Stimulated activated CD8-positive, alpha-beta memory T cell treated with anti-CD3 and anti-CD28 coated beads, Interleukin-15, amount 100 ng/mL, for 1 hour (primary cell): Measurements from ENCODE around the gene LBHD2.

ENCODE experiments used
- DNase-seq: peaks from one replicate; pipeline ENCODE4 v3.0.0-alpha.2; 2020; ENCODE audit warnings: low read depth

LBHD2 gene

DNA sequence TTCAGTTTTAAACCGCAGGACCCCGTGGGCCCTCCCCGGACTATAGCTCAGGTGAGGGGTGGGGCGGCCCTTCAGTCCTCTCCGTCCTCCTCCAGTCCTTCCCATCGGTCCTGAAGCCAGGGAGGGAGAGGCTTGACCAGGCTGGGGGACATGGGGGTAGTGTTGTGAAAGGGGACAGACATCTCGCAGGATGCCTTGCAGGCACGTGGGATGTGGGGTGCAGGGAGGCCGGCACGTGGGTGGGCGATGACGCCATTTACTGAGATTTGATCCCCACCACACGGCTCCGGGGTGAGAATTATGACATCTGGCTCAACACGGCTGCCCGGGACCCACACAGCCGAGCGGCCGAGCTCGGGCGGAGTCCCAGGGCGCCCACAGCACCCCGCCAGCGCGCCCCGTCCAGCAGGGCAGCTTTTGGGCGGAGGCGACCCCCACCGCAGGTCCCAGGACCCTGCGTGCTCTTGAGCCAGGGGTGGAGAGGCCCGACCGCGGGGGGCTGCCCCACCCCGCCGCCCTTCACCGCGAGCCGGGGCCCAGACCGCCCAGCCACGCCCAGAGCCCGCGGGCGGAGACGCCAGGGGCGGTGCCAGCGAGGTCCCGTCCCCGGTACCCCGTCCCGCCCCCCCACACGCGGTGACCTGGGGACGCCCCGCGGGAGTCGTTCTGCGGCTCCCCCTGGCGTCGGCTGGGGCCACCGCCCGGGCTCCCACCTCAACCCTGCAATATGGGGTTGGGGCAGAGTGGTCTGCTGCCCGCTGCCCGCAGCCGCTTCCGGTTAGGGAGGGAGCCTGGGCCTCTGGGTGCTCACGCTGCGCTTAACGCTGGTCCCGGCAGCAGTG lies 7.3 kb downstream of the LBHD2 start:
- DNase-seq, result peak; percentile 56

DNA sequence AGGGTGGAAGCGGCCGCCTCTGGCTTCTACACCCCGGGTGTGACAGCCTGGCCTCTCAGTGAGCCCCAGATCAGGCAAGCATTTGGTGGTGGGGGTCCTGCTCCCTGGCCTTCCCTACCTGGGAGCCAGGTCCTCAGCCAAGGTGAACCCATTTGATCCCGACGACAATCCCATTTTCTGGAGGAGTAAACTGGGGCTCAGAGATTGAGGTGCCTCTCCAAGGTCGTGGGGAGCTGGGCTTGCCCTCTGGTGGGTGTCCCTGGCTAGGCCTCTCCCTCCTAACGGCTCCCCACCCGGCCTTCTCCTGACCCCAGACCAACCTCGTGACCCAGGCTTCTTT lies 7.8 kb downstream of the LBHD2 start:
- DNase-seq, result no peak

DNA sequence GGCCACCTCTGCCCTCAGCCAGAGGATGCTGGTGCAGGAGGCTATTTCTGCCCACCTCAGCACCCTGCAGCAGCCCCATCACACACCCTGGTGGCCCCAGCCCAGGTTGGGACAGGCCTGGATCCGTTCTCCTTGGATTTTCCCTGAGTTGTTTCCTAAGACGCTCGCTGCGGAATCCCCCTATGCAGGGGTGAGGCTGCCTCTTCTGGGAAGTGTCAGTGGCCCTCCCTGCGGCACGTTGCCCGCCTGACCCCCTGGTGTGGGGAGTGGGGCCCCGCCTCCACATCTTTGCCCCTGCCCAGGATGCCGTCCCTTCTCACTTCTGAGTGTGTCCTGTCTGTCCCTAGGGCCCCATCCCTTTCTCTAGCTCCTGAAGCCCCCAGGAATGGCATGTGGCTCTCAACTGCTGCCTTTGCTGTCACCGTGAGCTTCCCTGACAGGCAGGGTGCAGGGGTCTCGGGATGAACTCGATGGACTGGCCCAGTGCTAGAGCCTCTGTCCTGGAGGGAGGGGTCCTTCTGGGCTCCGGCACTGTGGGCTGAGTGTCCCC lies 9.9 kb downstream of the LBHD2 start:
- no peak for DNase-seq

DNA sequence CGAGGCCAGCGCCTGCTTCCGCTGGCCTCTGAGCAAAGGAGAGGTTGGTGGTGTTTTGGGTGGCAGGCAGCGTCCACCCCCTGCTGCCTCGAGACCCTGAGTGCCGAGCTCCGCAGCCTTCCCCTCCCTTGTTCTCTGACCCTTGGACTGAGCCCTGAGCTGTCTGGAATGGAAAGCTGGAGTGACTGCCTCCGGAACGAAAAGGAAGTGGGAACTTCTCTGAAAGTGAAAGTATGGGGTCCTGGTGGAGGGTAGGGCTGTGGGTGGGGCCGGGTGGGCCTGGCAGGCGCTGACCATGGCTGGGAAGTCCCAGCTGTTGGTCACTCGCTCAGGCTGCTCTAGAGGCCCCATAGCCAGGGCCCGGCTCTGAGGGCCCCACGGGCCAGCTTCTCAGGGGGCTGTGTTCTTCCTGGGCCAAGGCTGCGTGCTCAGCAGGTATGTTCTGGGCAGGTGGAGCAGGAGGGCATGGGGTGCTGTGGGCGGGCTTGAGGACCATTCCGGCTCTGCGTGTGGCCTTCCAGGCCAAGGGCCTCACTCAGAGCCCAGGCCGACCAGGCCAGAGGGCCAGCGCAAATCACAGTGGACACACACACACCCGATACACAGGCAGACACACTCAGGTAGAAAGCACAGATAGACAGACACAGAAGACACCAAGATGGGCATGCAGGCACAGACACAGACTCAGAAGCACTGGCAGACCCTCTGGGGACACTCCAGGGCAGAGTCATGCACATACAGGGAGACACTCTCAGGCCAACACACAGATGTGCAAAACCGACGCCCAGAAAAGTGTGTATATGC lies 10.6 kb downstream of the LBHD2 start, which contains the start of gene EXOC3L4:
Gene EXOC3L4, plus strand, starts transcription at position 320 of the 804 bp plus-strand sequence. CDS start 5,495 bp downstream, outside the sequence.
- DNase-seq, result no peak

DNA sequence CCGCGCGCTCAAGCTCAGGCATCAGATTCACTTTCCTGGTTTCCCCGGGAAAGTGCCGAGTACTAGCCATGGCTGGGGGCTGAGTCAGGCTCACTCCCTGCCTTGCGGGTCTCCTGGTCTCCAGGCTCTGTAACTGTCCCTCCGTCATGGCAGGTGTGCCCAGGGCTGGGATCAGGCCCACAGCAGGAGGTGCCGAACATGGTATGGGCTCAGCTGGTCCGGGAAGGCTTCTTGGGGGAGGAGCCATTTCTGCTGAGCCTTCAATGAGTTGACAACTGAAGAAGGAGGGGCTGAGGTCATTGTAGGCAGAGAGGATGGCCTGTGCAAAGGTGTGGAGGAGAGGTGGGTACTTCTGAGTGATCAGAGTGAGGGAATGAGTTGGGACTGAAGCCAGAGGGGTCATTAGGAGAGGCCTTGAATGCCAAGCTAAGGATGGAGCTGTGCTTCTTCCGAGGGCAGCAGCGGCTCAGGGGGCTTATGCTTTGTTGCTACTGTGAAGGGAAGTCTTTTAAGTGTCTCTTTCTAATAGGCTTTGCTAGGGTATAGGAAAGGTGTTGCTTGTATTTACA lies 11.3 kb downstream of the LBHD2 start:
- no peak for DNase-seq

DNA sequence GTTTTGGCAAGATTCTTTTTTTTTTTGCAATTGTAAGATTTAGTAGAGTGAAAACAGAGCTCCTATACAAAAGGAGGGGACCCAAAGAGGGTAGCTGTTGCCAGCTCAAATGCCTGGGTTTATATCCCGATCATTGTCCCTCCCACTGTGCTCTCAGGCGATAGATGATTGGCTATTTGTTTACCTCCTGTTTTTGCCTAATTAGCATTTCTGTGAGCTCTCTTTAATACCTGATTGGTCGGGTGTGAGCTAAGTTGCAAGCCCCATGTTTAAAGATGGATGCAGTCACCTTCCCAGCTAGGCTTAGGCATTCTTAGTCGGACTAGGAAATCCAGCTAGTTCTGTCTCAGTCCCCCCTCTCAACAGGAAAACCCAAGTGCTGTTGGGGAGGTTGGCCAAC lies 12.4 kb downstream of the LBHD2 start:
- DNase-seq, result no peak

DNA sequence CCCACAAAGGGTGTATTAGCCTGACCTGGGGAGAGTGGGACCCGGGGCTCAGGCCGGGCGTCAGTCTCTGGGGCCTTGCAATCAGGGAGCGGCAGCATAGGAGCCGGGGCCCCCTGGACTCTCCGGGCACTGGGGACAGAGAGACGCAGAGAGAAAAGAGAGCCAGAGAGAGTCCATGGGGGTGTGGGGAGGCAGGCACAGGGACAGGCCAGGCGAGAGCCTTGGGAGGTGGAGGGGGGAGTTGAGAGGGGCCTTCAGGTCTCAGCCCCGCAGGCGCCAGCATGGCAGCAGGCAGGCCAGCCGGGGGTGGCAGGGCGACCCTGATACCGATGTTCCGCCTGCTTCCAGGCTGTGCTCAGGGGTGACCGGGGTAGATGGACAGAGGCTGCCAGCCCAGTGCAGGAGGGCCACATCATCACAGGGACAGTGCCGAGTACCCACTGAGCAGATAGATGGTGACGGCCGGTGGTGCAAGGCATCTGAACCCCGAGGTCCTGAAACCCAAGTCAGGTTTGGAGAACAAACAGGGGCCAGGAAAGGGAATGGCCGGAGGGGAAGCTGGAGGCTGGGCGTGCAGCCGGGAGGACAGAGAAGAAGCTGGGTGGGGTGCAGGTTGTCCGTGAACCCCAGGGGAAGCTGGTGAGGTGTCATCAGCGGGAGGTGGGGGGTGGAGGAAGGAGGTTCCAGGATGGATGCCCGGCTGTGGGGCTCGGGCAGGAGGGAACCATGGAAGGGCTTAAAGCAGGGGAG lies 13.4 kb downstream of the LBHD2 start:
- DNase-seq, result no peak

DNA sequence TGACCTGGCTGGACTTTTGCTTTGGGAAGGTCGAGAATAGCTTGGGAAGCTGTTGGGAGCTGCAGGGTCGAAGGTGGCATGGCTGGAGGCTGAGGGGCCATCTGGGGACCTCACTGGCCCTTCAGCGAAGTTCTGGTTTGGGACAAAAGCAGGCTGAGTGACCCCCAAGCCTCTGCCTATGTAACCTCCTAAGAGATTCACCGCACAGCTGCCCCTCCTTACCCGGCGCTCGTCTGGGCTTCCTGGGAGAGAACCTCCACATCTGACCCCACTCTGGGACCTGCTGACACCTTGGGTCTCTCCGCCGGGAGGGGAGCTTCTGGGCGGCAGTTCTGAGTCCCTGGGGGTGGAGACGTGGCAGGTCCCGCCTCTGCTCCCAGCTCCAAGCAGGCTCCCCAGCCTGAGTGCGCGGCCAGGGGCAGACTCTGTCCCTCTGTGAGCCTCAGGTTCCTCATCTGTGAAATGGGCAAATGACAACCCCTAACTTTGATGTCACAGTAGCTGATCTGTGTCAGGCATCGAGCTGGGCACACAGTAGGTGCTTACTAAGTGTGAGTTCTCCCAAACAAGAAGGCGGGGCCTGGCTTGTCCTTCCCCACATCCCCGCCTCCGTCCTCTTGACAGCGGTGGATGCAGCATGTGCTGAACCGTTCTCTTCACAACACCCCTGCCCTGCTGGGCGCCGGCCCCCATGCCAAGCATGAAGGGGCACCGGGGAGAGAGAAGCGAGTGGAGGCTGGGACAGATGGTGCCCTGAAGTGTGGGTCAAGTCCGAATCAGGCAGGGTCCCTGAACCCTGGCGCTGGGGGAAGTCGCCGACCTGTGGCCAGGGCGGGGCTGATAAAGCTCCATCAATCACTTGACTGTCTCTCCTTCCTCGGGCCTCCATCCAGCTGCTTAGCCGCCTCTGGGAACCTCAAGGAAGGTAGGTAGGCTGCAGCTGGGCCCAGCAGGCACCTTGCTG lies 14.3 kb downstream of the LBHD2 start:
- DNase-seq, result no peak

DNA sequence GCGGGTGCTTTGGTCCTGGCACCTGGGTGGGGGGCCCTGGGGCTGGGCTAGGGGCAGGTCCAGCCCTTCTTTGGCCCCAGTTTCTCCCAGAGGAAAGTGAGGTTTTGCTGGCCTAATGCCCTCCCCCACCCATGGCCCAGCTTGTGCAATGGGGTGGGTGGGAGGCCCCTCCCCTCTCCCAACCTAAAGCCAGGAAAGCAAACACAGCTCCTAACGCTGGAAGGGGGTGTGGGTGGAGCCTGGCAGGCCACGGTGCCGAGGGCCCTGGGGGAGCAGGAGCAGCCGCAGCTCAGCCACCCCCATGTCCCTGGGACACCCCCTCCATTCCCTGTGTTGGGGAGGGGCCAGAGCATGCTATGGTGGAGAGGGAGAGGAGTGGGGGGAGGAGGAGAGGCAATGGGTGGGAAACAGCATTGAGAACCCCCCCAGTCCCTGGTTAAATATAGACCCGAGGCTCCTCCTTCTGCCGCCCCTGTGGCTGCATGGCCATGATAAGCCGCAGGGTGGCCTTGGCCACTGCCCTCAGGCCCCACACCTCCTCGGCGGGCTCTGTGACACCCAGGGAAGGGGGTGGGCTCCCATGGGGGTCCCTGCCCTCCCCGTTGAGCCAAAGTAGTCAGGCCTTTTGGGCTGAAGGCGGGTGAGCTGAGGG lies 15.2 kb downstream of the LBHD2 start:
- DNase-seq, result no peak

DNA sequence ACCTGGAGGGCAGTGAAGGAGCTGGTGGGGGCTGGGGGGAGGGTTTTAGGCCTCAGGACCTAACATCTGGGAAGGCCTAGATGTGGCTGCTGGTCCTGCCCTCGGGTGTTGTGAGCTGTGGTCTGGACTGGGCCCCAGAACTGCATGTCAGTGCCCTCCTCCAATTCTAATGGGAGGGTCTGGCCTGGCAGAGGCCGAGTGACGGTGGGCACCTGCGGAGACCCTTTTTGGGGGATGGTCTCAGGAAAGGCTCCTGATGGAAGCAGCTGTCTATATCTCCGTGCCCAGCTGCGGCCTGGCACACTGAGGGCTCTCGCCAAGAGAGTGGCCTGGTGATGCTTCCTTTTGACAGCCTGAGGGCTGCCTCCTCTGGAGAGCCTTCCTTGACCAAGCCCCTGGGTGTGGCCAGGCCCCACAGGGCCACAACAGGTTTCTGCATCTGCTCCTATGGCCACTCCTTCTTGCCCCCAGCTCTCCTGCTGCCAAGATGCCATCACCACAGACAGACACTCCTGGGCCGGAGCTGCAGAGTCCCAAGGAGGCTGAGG lies 15.8 kb downstream of the LBHD2 start:
- DNase-seq, result no peak

DNA sequence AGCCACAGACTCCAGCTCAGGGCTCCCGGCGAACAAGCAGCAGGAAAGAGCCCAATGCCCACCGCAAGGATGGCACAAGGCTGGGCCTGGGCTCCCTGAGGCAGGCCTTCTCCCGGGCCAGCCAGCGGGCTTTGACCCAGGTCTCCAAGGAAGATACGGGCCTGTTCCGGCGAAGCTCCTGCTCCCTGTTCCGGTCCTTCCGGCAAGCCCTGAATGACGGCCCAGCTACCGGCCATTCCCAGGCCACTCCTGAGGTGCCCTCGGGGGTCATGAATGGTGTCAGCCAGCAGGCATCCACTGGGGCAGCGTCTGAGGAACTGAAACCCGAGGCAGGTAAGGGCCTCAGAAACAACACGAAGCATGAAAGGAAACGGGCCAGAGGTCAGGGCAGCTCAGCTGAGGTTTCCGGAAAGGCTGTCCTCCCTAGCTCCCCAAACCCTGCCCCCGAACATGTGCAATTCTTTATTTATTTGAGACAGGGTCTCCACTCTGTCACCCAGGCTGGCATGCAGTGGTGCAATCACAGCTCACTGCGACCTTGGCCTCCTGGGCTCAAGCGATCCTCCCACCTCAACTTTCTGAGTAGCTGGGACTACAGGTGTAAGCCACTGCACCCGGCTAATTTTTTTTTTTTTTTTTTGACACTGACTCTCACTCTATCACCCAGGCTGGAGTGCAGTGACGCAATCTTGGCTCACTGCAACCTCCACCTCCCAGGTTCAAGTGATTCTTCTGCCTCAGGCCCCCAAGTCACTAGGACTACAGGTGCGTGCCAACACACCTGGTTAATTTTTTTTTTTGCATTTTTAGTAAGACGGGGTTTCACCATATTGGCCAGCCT lies 16.5 kb downstream of the LBHD2 start:
- DNase-seq, result no peak

DNA sequence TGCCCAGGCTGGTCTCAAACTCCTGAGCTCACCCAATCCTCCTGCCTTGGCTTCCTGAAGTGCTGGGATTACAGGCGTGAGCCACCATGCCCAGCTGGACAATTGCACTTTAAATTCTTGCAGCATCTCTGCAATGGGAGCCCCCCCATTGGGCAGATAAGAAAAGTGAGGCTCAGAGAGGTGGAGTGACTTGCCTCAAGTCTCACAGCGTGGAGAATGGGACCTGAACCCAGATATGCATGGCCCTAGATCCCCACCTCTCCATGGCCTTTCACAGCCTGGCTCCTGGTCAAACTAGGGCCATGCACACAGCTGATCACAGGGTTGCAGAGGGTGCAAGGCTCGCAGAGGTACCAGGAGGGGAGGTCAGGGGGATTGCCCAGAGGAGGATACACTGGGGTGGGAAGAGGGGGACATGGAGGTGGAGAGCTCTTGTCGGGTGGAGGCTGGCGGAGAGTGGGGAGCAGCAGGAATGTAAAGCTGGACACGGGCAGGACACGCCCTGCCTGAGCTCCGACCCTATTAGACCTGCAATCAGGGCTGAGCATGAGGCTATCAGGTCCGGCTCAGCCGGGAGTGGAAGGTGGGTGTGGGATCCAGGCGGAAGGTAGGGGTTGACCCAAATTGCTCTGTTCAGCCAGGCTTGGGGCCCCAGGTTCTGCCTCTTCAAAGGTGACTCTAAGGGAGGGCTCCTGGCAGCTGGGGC lies 17.4 kb downstream of the LBHD2 start:
- DNase-seq, result no peak

DNA sequence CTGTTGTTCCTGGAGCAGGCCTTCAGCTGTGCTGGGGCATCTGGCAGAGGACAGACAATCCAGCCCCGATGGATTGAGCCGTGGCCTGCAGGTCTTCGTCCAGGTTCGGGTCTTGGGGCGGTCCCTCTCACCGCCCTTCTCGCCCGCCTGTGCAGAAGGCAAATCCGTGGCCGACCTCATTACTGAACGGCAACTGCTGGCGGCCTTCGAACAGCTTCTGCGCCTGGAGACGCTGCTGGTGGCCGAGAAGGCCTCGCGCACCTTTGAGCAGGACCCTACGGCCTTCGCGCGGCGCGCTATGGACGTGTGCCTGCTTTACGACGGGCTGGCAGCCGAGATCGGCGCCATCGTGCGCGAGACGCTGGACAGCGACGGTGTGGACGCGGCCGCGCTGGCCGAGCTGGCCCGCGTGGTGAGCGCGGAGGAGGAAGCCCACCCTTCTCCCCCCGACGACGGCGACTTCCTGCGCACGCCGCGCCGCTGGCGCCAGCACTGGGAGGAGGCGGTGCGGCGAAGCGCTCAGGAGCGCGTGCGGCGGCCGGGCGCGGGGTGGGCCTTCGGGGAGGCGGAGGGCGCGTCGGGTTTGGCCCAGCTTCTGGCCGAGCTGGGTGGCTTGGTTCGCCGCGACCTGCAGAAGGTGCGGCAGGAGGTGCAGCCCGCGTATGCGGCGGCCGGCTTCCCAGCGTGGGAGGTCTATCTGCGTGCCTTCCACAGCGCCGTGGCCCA lies 18.1 kb downstream of the LBHD2 start:
- no peak for DNase-seq

DNA sequence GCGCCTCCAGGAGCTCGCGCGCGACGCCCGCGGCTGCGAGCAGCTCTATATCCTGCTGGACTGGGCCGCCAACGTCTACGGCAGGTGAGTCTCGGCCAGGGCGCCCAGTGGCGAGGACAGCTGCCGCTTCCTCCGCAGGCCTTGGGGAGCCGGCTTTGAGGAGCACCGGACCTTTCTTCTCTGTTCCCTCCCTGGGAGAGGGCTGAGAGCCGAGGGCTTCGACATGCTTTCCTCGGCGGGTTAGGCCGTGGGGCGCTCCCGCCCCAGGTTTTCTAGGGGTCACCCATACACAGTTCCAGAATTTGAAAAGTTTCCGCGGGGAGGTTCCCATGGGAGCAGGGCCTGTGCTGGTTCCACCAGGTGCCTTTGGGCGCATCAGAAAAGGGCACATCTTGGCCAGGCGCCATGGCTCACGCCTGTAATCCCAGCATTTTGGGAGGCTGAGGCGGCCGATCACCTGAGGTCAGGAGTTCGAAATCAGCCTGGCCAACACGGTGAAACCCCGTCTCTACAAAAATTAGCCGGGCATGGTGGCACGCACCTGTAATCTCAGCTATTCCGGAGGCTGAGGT lies 18.8 kb downstream of the LBHD2 start:
- no peak for DNase-seq

DNA sequence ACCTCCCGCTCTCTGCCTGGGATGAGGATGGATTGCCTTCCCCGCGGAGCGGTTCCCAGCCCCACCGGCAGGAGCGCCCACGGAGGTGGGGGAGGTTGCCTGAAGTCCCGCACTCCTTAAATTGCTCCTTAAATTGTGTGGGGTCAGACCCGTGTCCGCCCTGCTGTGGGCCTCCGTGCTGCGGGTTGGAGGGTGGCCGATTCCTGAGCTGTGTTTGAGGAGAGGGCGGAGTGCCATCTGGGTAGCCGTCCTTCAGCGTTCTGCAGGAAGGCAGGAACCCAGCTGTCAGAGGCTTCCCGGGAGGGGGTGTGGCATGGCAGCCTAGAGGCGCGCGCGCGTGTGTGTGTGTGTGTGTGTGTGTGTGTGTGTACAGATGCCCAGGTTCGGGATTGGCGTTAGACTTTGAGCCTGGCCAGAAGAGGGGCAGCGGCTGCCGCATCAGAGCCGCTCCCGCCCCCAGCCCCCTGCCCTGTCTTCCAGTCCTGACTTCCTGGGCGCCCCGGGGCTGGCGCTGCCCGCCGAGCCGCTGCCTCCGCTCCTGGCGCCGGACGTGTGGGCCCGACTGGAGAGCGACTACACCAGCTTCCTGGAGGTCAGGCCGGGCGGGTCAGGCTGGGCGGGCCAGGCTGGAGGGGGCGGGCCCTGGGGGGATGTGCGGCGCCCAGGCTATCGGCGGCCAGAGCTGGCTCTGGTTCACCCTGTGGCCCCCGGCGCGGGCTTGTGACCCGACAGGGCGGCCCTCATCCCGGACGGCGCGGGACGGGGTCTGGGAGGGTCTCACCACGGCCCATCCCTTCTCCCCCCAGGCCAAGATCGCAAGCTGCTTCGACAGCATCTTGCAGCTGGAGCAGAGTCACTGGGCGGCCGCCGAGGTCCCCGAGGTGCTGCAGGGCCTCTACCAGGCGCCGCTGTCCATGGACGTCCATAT lies 19.7 kb downstream of the LBHD2 start:
- DNase-seq, result no peak

DNA sequence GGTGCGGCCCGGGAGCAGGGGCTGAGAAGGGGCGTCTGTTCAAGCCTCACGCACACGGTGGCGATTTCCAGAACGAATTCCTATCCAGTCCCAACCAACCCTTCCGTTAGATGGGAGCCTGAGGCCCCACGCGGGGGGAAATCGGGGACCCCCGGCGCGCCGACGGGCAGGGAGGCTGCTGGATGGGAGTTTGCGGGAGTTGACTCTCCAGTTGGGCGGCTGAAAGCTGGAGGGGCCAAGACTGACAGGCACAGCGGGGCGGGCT lies 20.3 kb downstream of the LBHD2 start:
- no peak for DNase-seq
